GM21786 (cell line): ENCODE results near the gene MC4R.

Source experiments
- ATAC-seq: cut with Tn5 transposase; IDR thresholded peaks from one replicate; pipeline ENCODE4 v1.9.1; 2021; ENCODE audit not compliant: unreplicated experiment

The MC4R gene

DNA sequence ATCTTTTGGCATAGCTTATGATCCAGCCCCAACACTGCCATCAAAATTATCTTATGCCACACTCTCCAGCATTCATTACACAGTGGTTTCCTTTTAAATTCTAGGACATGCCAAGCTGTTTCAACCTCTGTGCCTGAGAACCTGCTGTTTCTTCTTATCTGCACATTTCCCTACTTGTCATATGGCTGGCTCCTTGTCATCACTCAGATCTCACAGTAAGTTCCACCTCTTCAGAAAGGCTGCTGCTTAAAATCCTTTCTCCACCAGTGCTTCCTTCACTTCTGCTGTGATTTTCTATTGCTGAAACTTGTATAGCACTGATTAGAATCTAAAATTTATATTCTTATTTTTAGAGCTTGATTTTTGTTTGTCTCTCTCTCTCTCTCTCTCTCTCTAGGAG, 43.4 kb downstream of the MC4R start:
- no peak for ATAC-seq

DNA sequence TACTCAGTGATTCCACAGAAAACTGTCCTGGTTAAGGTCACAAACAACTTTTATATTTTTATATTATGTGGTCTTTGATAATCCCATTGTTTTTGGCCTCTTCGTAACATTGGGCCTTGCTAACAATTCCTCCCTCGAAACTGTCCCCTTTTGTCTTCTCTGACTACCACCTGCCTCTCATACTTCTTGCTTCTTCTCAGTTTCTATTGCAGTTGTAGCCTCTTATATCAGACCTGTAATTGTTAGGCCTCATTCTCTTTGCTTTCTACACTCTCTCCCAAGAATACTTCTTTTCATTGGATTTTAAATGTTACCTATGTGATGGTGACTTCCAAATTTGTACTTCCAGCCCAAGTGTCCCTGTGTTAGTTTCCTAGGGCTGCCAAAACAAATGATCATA, 44.7 kb downstream of the MC4R start:
- no peak for ATAC-seq

DNA sequence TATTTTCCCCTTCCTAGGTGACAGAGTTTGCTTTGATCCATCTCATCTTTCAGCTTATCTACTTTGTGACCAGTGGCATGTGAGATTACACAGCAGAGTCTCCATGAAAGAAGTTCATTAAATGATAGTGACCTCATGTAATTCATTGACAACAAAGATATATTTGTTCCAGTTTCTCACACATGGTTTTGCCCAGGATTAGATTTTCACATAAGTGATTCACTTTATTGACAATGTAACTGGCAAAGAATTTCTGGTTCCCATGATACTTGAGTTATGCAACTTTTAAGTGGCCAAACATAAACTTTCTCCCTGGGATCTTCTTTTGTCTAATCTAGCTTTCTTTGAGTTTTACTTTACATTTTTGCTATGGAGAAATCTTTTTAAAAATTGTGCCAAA, 50.0 kb downstream of the MC4R start:
- ATAC-seq: no peak
